ENCODE measurements around the gene TSFM. TPM values are rescaled to one million over a fixed set of nuclear protein-coding genes. Genes with fewer than 3 reads are reported as not detected.

TSFM gene
- polyA plus RNA-seq, 3 donors: 4.5 to 22.6 (median 21.8) TPM

GRCh38 chr12:57846285-57846576, 63.6 kb downstream of the TSFM start:
- no peak for DNase-seq
- Mint-ChIP-seq H3K4me1 (peaks cover 58% of the 10 kb centered on the region), H3K27ac (peak overlapping the region in 6 of 7 donors; percentile 56 to 89 (median 76)), H3K4me3 (peak overlapping the region; percentile 86), H3K36me3 (peaks cover 14 to 15% of the 10 kb centered on the region in 2 donors), H3K27me3 (ENCODE audit: low read depth in 3 of 3) (peaks cover 5 to 22% (median 11%) of the 10 kb centered on the region in 3 donors), H3K9me3 (peaks cover 0 to 1% (median 0%) of the 10 kb centered on the region in 7 donors)
- WGBS (ENCODE audit: insufficient coverage): 0% methylated on average over 22 of the region's 26 CpGs
- Histone ChIP-seq H2AFZ (ENCODE audit: insufficient read depth, low read depth, low read length, poor library complexity, severe bottlenecking) (peak overlapping the region; percentile 88), H3K27me3 (ENCODE audit: control insufficient read depth in 2 of 2, insufficient read depth in 2 of 2, low read length in 2 of 2) (peaks cover 4 to 6% of the 10 kb centered on the region in 2 donors), H4K20me1 (ENCODE audit: insufficient read depth, low read length) (peaks cover 85% of the 10 kb centered on the region), H3K27ac (ENCODE audit: low read depth in 1 of 2, low read length in 2 of 2) (peak overlapping the region; percentile 41 to 87), H3K9me3 (replicated peaks in 1 of 2; ENCODE audit: control insufficient read depth in 1 of 2, insufficient read depth in 1 of 2, low read length in 2 of 2) (no peaks in the 10 kb centered on the region), H3K4me2 (replicated peaks; ENCODE audit: extremely low read depth, low read length, poor library complexity, severe bottlenecking) (peak overlapping the region; percentile 94), H3K4me3 (replicated peaks in 1 of 3; ENCODE audit: low read depth in 2 of 3, low read length in 3 of 3) (peak overlapping the region; percentile 85 to 99 (median 87)), H3K4me1 (ENCODE audit: control insufficient read depth in 1 of 2, insufficient read depth in 2 of 2, low read length in 2 of 2) (peaks cover 47 to 65% of the 10 kb centered on the region in 2 donors), H3K36me3 (replicated peaks in 1 of 2; ENCODE audit: control insufficient read depth in 1 of 2, insufficient read depth in 2 of 2, low read length in 2 of 2) (no peaks in the 10 kb centered on the region), H3K9ac (ENCODE audit: insufficient read depth, low read length, poor library complexity, severe bottlenecking) (peak overlapping the region; percentile 86), H3K79me2 (ENCODE audit: insufficient read depth, low read length) (peaks cover 63% of the 10 kb centered on the region)
- intact Hi-C loops (cut with micrococcal nuclease): loop anchor here (5.0 kb wide), 4 partner anchors 64 to 154 kb away; partner anchors contain the start of genes ATP23 (in 1 of the 2), EEF1AKMT3 (in 1 of the 2), METTL1 (in 1 of the 2) and OS9 (in 1 of the 2)
- TF ChIP-seq, protein P1, sequence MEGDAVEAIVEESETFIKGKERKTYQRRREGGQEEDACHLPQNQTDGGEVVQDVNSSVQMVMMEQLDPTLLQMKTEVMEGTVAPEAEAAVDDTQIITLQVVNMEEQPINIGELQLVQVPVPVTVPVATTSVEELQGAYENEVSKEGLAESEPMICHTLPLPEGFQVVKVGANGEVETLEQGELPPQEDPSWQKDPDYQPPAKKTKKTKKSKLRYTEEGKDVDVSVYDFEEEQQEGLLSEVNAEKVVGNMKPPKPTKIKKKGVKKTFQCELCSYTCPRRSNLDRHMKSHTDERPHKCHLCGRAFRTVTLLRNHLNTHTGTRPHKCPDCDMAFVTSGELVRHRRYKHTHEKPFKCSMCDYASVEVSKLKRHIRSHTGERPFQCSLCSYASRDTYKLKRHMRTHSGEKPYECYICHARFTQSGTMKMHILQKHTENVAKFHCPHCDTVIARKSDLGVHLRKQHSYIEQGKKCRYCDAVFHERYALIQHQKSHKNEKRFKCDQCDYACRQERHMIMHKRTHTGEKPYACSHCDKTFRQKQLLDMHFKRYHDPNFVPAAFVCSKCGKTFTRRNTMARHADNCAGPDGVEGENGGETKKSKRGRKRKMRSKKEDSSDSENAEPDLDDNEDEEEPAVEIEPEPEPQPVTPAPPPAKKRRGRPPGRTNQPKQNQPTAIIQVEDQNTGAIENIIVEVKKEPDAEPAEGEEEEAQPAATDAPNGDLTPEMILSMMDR (IDR thresholded peaks at IDR 0.05): no peak

DNA sequence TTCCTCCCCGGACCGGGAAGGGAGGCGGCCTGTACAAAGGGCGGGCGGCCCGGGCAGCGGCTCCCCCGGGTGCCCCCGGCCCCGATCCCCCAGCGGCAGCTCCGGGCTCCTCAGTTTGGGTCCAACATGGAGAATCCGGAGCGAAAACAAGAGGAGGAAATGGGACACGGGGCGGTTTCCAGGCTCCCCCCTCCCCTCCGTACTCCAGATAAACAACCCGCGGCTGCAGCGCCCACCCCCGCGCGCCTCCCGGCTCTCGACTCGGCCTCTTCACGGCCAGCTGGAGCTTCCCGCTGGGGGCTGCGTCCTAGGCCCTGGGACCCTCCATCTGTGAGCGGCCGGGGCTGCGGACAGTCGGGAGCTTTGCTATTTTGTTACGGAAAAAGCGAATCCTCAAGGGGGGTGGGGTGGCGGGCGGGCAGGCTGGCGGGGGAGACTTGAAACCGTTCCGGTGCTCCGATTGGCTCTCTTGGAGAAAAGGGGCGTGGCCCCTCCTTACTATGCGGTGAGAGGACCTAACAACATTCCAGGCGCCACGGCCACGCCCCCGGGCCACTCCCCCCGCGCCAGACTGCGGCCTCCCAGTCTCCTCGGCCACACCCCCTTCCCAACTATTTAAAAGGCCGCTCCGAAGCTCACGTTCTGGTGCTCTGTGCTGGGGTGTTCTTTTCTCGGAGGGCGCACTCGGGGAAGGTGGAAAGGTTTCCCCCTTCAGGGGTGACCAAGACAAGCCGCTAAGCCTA, 64.2 kb downstream of the TSFM start, which contains the start of gene CTDSP2:
Gene CTDSP2 (minus strand): TSS at position 153 of the 743 bp plus-strand sequence. CDS start 294 bp downstream, outside the sequence.
- Histone ChIP-seq H3K27ac (ENCODE audit: low read depth in 1 of 2, low read length in 2 of 2) (peak within 1 kb of the TSS; percentile 47 to 87), H3K4me1 (ENCODE audit: control insufficient read depth in 1 of 2, insufficient read depth in 2 of 2, low read length in 2 of 2) (peaks cover 45 to 62% of the 10 kb centered on the region in 2 donors), H3K9ac (ENCODE audit: insufficient read depth, low read length, poor library complexity, severe bottlenecking) (peak within 1 kb of the TSS; percentile 86), H4K20me1 (ENCODE audit: insufficient read depth, low read length) (peaks cover 85% of the 10 kb centered on the region), H3K9me3 (replicated peaks in 1 of 2; ENCODE audit: control insufficient read depth in 1 of 2, insufficient read depth in 1 of 2, low read length in 2 of 2) (no peaks in the 10 kb centered on the region), H3K79me2 (ENCODE audit: insufficient read depth, low read length) (peaks cover 58% of the 10 kb centered on the region), H3K4me3 (replicated peaks in 1 of 3; ENCODE audit: low read depth in 2 of 3, low read length in 3 of 3) (peak within 1 kb of the TSS; percentile 85 to 99 (median 87)), H3K4me2 (replicated peaks; ENCODE audit: extremely low read depth, low read length, poor library complexity, severe bottlenecking) (peak within 1 kb of the TSS; percentile 94), H2AFZ (ENCODE audit: insufficient read depth, low read depth, low read length, poor library complexity, severe bottlenecking) (peak within 1 kb of the TSS; percentile 88), H3K27me3 (ENCODE audit: control insufficient read depth in 2 of 2, insufficient read depth in 2 of 2, low read length in 2 of 2) (peaks cover 9 to 11% of the 10 kb centered on the region in 2 donors), H3K36me3 (replicated peaks in 1 of 2; ENCODE audit: control insufficient read depth in 1 of 2, insufficient read depth in 2 of 2, low read length in 2 of 2) (no peaks in the 10 kb centered on the region)
- peak within 1 kb of the TSS; percentile 63 to 91 (median 82) for H3K27ac Mint-ChIP-seq
- WGBS (ENCODE audit: insufficient coverage): 0% methylated on average over 34 of the region's 58 CpGs
- H3K27me3 Mint-ChIP-seq (ENCODE audit: low read depth in 3 of 3): peaks cover 10 to 27% (median 16%) of the 10 kb centered on the region in 3 donors
- H3K4me1 Mint-ChIP-seq: peaks cover 58% of the 10 kb centered on the region
- H3K36me3 Mint-ChIP-seq: peaks cover 13 to 18% of the 10 kb centered on the region in 2 donors
- DNase-seq: peak; percentile 94 to 96 (median 94)
- intact Hi-C loops (cut with micrococcal nuclease): loop anchor here (5.0 kb wide), 4 partner anchors 64 to 154 kb away; partner anchors contain the start of genes ATP23 (in 1 of the 2), EEF1AKMT3 (in 1 of the 2), METTL1 (in 1 of the 2) and OS9 (in 1 of the 2)
- peaks cover 0 to 3% (median 0%) of the 10 kb centered on the region in 7 donors for H3K9me3 Mint-ChIP-seq
- peak within 1 kb of the TSS; percentile 86 to 93 for H3K4me3 Mint-ChIP-seq
- TF ChIP-seq, protein P1 (IDR thresholded peaks at IDR 0.05): no peak

Small RNA genes within 50 kb of the gene (small RNA-seq; reads per million reads assigned to genes)
- gene MIR26A2 (ENCODE audit: insufficient read length, low read depth): 2.6 reads per million, percentile 13 among the genes with 10 or more reads in this experiment
- not detected for gene RNU6-1083P (ENCODE audit: insufficient read length, low read depth)

Other genes starting within 250 kb of the TSFM start
- 10 to 100 TPM; 72.8 to 94.5 (median 82.2) TPM for gene DCTN2, start 235.6 kb upstream of the TSFM start, polyA plus RNA-seq
- gene KIF5A, start 232.7 kb upstream of the TSFM start, polyA plus RNA-seq: under 1 TPM in 1 of 3 donors, not detected in 2; 0.01 TPM
- 10 to 100 TPM; 12.3 to 18.6 (median 16.9) TPM for gene PIP4K2C, start 191.6 kb upstream of the TSFM start, polyA plus RNA-seq
- gene DTX3, start 178.0 kb upstream of the TSFM start, polyA plus RNA-seq: 1 to 10 TPM in 1 of 3 donors, under 1 TPM in 1, not detected in 1; 0.08 to 1.3 TPM
- gene ARHGEF25, start 171.4 kb upstream of the TSFM start, polyA plus RNA-seq: not detected
- not detected for gene B4GALNT1, start 149.6 kb upstream of the TSFM start, polyA plus RNA-seq
- gene OS9, start 88.7 kb upstream of the TSFM start, polyA plus RNA-seq: 100 to 1,000 TPM in 2 of 3 donors, 10 to 100 TPM in 1; 90.9 to 484 (median 128) TPM
- 1 to 10 TPM in 1 of 3 donors, under 1 TPM in 2; 0.20 to 3.4 (median 0.65) TPM for gene AGAP2, start 44.0 kb upstream of the TSFM start, polyA plus RNA-seq
- 10 to 100 TPM; 20.6 to 48.1 (median 43.0) TPM for gene TSPAN31, start 37.7 kb upstream of the TSFM start, polyA plus RNA-seq
- 10 to 100 TPM; 26.2 to 38.4 (median 27.4) TPM for gene CDK4, start 30.5 kb upstream of the TSFM start, polyA plus RNA-seq
- 1 to 10 TPM in 1 of 3 donors, under 1 TPM in 2; 0.14 to 9.5 (median 0.23) TPM for gene MARCHF9, start 27.7 kb upstream of the TSFM start, polyA plus RNA-seq
- under 1 TPM in 1 of 3 donors, not detected in 2; 0.81 TPM for gene CYP27B1, start 15.7 kb upstream of the TSFM start, polyA plus RNA-seq
- gene METTL1, start 10.7 kb upstream of the TSFM start, polyA plus RNA-seq: 1 to 10 TPM; 3.4 to 5.0 (median 3.7) TPM
- gene EEF1AKMT3, start 10.2 kb upstream of the TSFM start, polyA plus RNA-seq: 1 to 10 TPM; 3.4 to 4.2 (median 3.4) TPM
- gene AVIL, start 35.9 kb downstream of the TSFM start, polyA plus RNA-seq: 1 to 10 TPM in 1 of 3 donors, under 1 TPM in 1, not detected in 1; 0.11 to 7.2 TPM
- 100 to 1,000 TPM in 1 of 3 donors, 10 to 100 TPM in 2; 59.1 to 148 (median 70.2) TPM for gene CTDSP2, start 63.9 kb downstream of the TSFM start, polyA plus RNA-seq
- 10 to 100 TPM; 12.4 to 27.5 (median 24.8) TPM for gene ATP23, start 158.8 kb downstream of the TSFM start, polyA plus RNA-seq

Data from CD14-positive monocyte (primary cell).